NCI-H2227 treated with DMSO at 0.1 percent for 48 hours (cell line): ENCODE results near the gene GRM7.

ENCODE experiments used
- DNase-seq: peaks from one replicate; lab custom pipeline; 2025; lab: John Stamatoyannopoulos, UW

Gene GRM7

GRCh38 chr3:7581831-7582230 lies 720.9 kb downstream of the GRM7 start:
- DNase-seq, result no peak

GRCh38 chr3:7585052-7585451 lies 724.1 kb downstream of the GRM7 start:
- no peak for DNase-seq

- DNase-seq, result no peak
Observed at GRCh38 chr3:7588236-7588635, 727.3 kb downstream of the GRM7 start.

- DNase-seq, result no peak
Observed at GRCh38 chr3:7589526-7589925, 728.6 kb downstream of the GRM7 start.

GRCh38 chr3:7602297-7602696 lies 741.4 kb downstream of the GRM7 start:
- no peak for DNase-seq

GRCh38 chr3:7607083-7607482 lies 746.2 kb downstream of the GRM7 start:
- DNase-seq, result no peak

- no peak for DNase-seq
Observed at GRCh38 chr3:7607676-7608075, 746.8 kb downstream of the GRM7 start.

- DNase-seq, result no peak
Observed at GRCh38 chr3:7610634-7611033, 749.7 kb downstream of the GRM7 start.

GRCh38 chr3:7615043-7615442 lies 754.1 kb downstream of the GRM7 start:
- DNase-seq, result no peak

- DNase-seq, result no peak
Observed at GRCh38 chr3:7618606-7619005, 757.7 kb downstream of the GRM7 start.

- DNase-seq, result no peak
Observed at GRCh38 chr3:7620401-7620800, 759.5 kb downstream of the GRM7 start.

GRCh38 chr3:7621046-7621630 lies 760.2 kb downstream of the GRM7 start:
- DNase-seq, result no peak

- no peak for DNase-seq
Observed at GRCh38 chr3:7621651-7622050, 760.7 kb downstream of the GRM7 start.

GRCh38 chr3:7625021-7625420 lies 764.1 kb downstream of the GRM7 start:
- no peak for DNase-seq

GRCh38 chr3:7630351-7630911 lies 769.5 kb downstream of the GRM7 start:
- DNase-seq, result no peak

GRCh38 chr3:7630925-7631324 lies 770.0 kb downstream of the GRM7 start:
- DNase-seq, result no peak

GRCh38 chr3:7632305-7632704 lies 771.4 kb downstream of the GRM7 start:
- DNase-seq, result no peak

- no peak for DNase-seq
Observed at GRCh38 chr3:7637694-7638093, 776.8 kb downstream of the GRM7 start.

- DNase-seq, result no peak
Observed at GRCh38 chr3:7638103-7638502, 777.2 kb downstream of the GRM7 start.

- no peak for DNase-seq
Observed at GRCh38 chr3:7640787-7641186, 779.9 kb downstream of the GRM7 start.

GRCh38 chr3:7646851-7647250 lies 785.9 kb downstream of the GRM7 start:
- no peak for DNase-seq

- no peak for DNase-seq
Observed at GRCh38 chr3:7650466-7650865, 789.6 kb downstream of the GRM7 start.

- DNase-seq, result no peak
Observed at GRCh38 chr3:7651274-7651673, 790.4 kb downstream of the GRM7 start.
